Stomach (tissue), 4 donors: ENCODE data around the gene GPR158.

Experiments used
- POLR2AphosphoS5 ChIP-seq, 3 donors: sonication (generic); formaldehyde crosslinking; IDR thresholded peaks; one replicate each; pipeline ENCODE4 v1.6.1; 2016; ENCODE audit warnings: antibody characterized with exemption in 3 of 3
- TF ChIP-seq, protein P1 (sequence below), 7 experiments: fragments of 450-650 bp in 4 of 7; fragments of 200-600 bp in 3 of 7; sonication (generic) in 3 of 7; IDR thresholded peaks; one replicate each; pipeline ENCODE4 v1.5.1; 2016 to 2019; ENCODE audit warnings: antibody characterized with exemption in 7 of 7, control low read depth in 2 of 7, mild to moderate bottlenecking in 1 of 7

GRCh38 chr10:25436431-25436830 lies 261.6 kb downstream of the GPR158 start:
- TF ChIP-seq, protein P1, sequence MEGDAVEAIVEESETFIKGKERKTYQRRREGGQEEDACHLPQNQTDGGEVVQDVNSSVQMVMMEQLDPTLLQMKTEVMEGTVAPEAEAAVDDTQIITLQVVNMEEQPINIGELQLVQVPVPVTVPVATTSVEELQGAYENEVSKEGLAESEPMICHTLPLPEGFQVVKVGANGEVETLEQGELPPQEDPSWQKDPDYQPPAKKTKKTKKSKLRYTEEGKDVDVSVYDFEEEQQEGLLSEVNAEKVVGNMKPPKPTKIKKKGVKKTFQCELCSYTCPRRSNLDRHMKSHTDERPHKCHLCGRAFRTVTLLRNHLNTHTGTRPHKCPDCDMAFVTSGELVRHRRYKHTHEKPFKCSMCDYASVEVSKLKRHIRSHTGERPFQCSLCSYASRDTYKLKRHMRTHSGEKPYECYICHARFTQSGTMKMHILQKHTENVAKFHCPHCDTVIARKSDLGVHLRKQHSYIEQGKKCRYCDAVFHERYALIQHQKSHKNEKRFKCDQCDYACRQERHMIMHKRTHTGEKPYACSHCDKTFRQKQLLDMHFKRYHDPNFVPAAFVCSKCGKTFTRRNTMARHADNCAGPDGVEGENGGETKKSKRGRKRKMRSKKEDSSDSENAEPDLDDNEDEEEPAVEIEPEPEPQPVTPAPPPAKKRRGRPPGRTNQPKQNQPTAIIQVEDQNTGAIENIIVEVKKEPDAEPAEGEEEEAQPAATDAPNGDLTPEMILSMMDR (IDR thresholded peaks at IDR 0.05): no peak
- no peak for TF ChIP-seq POLR2AphosphoS5 (IDR thresholded peaks at IDR 0.05)
